Stimulated activated naive CD4-positive, alpha-beta T cell (primary cell): Measurements from ENCODE around the gene APEH.

Source experiments
- DNase-seq, 6 experiments: peaks; one replicate each; lab custom pipeline; 2025; lab: John Stamatoyannopoulos, UW

Gene APEH

GRCh38 chr3:49727924-49728361 lies 53.8 kb downstream of the APEH start:
- no peak for DNase-seq

GRCh38 chr3:49729966-49730609 lies 55.9 kb downstream of the APEH start:
- no peak for DNase-seq

DNA sequence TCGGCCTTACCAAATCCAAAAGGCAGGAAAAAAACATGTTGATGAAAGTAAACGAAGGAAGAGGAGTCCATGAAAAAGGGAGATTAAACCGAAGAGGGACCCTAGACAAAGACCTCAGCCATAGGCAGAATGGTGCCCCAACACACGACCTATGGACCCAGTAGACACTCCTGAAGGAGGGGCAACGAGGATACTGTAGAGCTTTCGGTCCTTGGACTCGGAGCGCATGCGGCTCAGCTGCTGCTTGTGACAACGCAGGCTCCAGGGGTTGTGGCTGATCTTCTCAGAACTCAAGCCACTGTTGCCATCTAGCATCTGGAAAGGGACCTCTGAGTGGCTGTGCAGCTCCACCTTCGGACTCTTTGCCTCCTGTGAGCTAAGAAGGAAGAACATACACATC lies 58.4 kb downstream of the APEH start:
- no peak for DNase-seq

- no peak for DNase-seq
These were observed 59.4 kb downstream of the APEH start for GRCh38 chr3:49733551-49733950.
